Liver (tissue), 9 donors: ENCODE results near the gene FGD5. TPM values are rescaled to one million over a fixed set of nuclear protein-coding genes. Genes with fewer than 3 reads are reported as not detected.

ENCODE experiments used
- DNase-seq: peaks from one replicate; pipeline ENCODE4 v3.0.0-alpha.2; 2017; ENCODE audit warnings: low spot score
- H3K27ac ChIP-seq, 2 donors: one replicate each; pipeline ENCODE4 v1.7.0; 2013; ENCODE audit warnings: inconsistent platforms in 2 of 2, low read length in 2 of 2, control low read depth in 1 of 2, low read depth in 1 of 2, mild to moderate bottlenecking in 1 of 2
- H3K27me3 ChIP-seq, 4 donors: one replicate each; pipeline versions ENCODE4 v1.6.1 to v1.7.0; 2013; ENCODE audit warnings: low read length in 3 of 4, inconsistent platforms in 1 of 4, mild to moderate bottlenecking in 1 of 4, moderate library complexity in 1 of 4; ENCODE audit not compliant: control insufficient read depth in 4 of 4, insufficient read depth in 4 of 4
- H3K36me3 ChIP-seq, 4 donors: one replicate each; pipeline versions ENCODE4 v1.6.1 to v1.7.0; 2013; ENCODE audit warnings: low read length in 3 of 4, mild to moderate bottlenecking in 3 of 4, low read depth in 1 of 4, moderate library complexity in 1 of 4; ENCODE audit not compliant: control insufficient read depth in 4 of 4, insufficient read depth in 3 of 4
- H3K4me1 ChIP-seq, 4 donors: one replicate each; pipeline versions ENCODE4 v1.6.1 to v1.7.0; 2013; ENCODE audit warnings: low read length in 3 of 4, mild to moderate bottlenecking in 3 of 4, moderate library complexity in 1 of 4; ENCODE audit not compliant: control insufficient read depth in 4 of 4, insufficient read depth in 4 of 4
- H3K4me3 ChIP-seq, 3 donors: one replicate each; pipeline versions ENCODE4 v1.6.1 to v1.7.0; 2013; ENCODE audit warnings: low read length in 3 of 3, control low read depth in 1 of 3, low read depth in 1 of 3, mild to moderate bottlenecking in 1 of 3
- H3K9ac ChIP-seq, 2 donors: one replicate each; pipeline ENCODE4 v1.7.0; 2013; ENCODE audit warnings: low read length in 2 of 2, mild to moderate bottlenecking in 2 of 2, moderate library complexity in 2 of 2, control low read depth in 1 of 2, low read depth in 1 of 2
- H3K9me3 ChIP-seq, 4 donors: one replicate each; pipeline versions ENCODE4 v1.6.1 to v1.7.0; 2013; ENCODE audit warnings: low read length in 3 of 4; ENCODE audit not compliant: control insufficient read depth in 4 of 4
- ATF3 ChIP-seq: IDR thresholded peaks from 2 replicates; pipeline ENCODE4 v1.6.1; 2016; ENCODE audit warnings: antibody characterized with exemption
- CTCF ChIP-seq: fragments of 150-350 bp; IDR thresholded peaks from 2 replicates; pipeline ENCODE4 v1.5.1; 2017; ENCODE audit warnings: improper control_type of control experiment, low read depth, low read length; ENCODE audit not compliant: missing input control
- EGR1 ChIP-seq, 2 donors: IDR thresholded peaks; 2 replicates each; pipeline ENCODE4 v1.6.1; 2016 to 2018; ENCODE audit warnings: antibody characterized with exemption in 2 of 2, low read depth in 2 of 2
- FOXA1 ChIP-seq: IDR thresholded peaks from 2 replicates; pipeline ENCODE4 v1.6.1; 2016; ENCODE audit warnings: antibody characterized with exemption
- GABPA ChIP-seq, 2 donors: IDR thresholded peaks in 1 of 2; conservative IDR thresholded peaks in 1 of 2; 2 replicates each; pipeline ENCODE4 v1.6.1; 2016; ENCODE audit warnings: antibody characterized with exemption in 2 of 2, mild to moderate bottlenecking in 1 of 2, moderate library complexity in 1 of 2
- HNF4A ChIP-seq, 2 donors: conservative IDR thresholded peaks; 2 replicates each; pipeline ENCODE4 v1.6.1; 2016; ENCODE audit warnings: antibody characterized with exemption in 2 of 2, mild to moderate bottlenecking in 2 of 2
- JUND ChIP-seq, 2 donors: IDR thresholded peaks; 2 replicates each; pipeline ENCODE4 v1.6.1; 2016; ENCODE audit warnings: antibody characterized with exemption in 2 of 2
- RAD21 ChIP-seq, 2 donors: IDR thresholded peaks; 2 replicates each; pipeline ENCODE4 v1.6.1; 2016; ENCODE audit warnings: antibody characterized with exemption in 2 of 2, mild to moderate bottlenecking in 2 of 2
- REST ChIP-seq: IDR thresholded peaks from 2 replicates; pipeline ENCODE4 v1.6.1; 2016; ENCODE audit warnings: antibody characterized with exemption, mild to moderate bottlenecking
- RXRA ChIP-seq, 2 donors: IDR thresholded peaks; 2 replicates each; pipeline ENCODE4 v1.6.1; 2017 to 2018; ENCODE audit warnings: antibody characterized with exemption in 2 of 2, mild to moderate bottlenecking in 1 of 2
- SP1 ChIP-seq: IDR thresholded peaks from 2 replicates; pipeline ENCODE4 v1.6.1; 2018; ENCODE audit warnings: antibody characterized with exemption, mild to moderate bottlenecking
- TAF1 ChIP-seq: conservative IDR thresholded peaks from 2 replicates; pipeline ENCODE4 v1.6.1; 2016; ENCODE audit warnings: antibody characterized with exemption, mild to moderate bottlenecking
- ZBTB33 ChIP-seq: IDR thresholded peaks from 2 replicates; pipeline ENCODE4 v1.6.1; 2016; ENCODE audit warnings: antibody characterized with exemption
- WGBS: extraction: QIAGEN DNeasy Blood & Tissue Kit; methylation state at CpG from one replicate; pipeline ENCODE4 v1.1.7; 2013; 5-methylcytosine and 5-hydroxymethylcytosine counted together
- polyA plus RNA-seq, 2 donors: library from polyadenylated mRNA; stranded (reverse) in 1 of 2; unstranded in 1 of 2; fragments of 200-250 nt in 1 of 2; fragments of >200 nt in 1 of 2; fragmentation: Nextera tagmentation in 1 of 2; extraction: Ambion mirVana in 1 of 2; gene quantifications; one replicate each; pipeline versions ENCODE4 v1.2.1 to v1.2.3, GENCODE V29; 2013 to 2015
- total RNA-seq, 2 donors: library from RNA; depleted of rRNA; stranded (reverse); fragments of >200 nt; gene quantifications; one replicate each; pipeline ENCODE4 v1.2.3, GENCODE V29; 2014
- donor health status: healthy.
- donor health status: healthy.
- donor health status: healthy.
- donor health status: healthy.
- donor health status: healthy.

The FGD5 gene
- total and polyA plus RNA-seq, 4 donors: 2.0 to 6.3 (median 3.1) TPM

- no peak overlapping the region for H3K27ac ChIP-seq
- no peak for DNase-seq
Observed at GRCh38 chr3:14906355-14906971, 87.7 kb downstream of the FGD5 start.

GRCh38 chr3:14907043-14907966, 88.5 kb downstream of the FGD5 start:
- WGBS: 85% methylated on average over 18 of the region's 18 CpGs
- H3K9ac ChIP-seq: no peak overlapping the region
- DNase-seq: no peak
- H3K27me3 ChIP-seq: no peaks in the 10 kb centered on the region
- H3K4me1 ChIP-seq: peaks cover 0 to 7% (median 3%) of the 10 kb centered on the region in 4 donors
- H3K9me3 ChIP-seq: peaks cover 0 to 5% (median 0%) of the 10 kb centered on the region in 4 donors
- no peak for TF ChIP-seq REST
- H3K4me3 ChIP-seq: no peak overlapping the region
- no peak overlapping the region for H3K27ac ChIP-seq
- H3K36me3 ChIP-seq: no peaks in the 10 kb centered on the region

More at GRCh38 chr3:14906355-14906971, 87.7 kb downstream of the FGD5 start:
- H3K9me3 ChIP-seq: peaks cover 0 to 5% (median 0%) of the 10 kb centered on the region in 4 donors
- WGBS: 87% methylated on average over 11 of the region's 11 CpGs
- no peak overlapping the region for H3K4me3 ChIP-seq
- H3K36me3 ChIP-seq: no peaks in the 10 kb centered on the region
- H3K4me1 ChIP-seq: peaks cover 4 to 13% (median 10%) of the 10 kb centered on the region in 4 donors
- no peak for TF ChIP-seq TAF1
- no peak for TF ChIP-seq SP1
- no peak for TF ChIP-seq ZBTB33
- TF ChIP-seq ATF3: no peak
- no peak for TF ChIP-seq HNF4A (conservative IDR thresholded peaks at IDR 0.05)
- no peak for TF ChIP-seq JUND (IDR thresholded peaks at IDR 0.05)
- no peak for TF ChIP-seq RXRA (IDR thresholded peaks at IDR 0.05)
- no peak for TF ChIP-seq CTCF
- TF ChIP-seq GABPA (IDR thresholded peaks at IDR 0.05 in 1 of 2, conservative IDR thresholded peaks at IDR 0.05 in 1 of 2): no peak
- no peak for TF ChIP-seq RAD21 (IDR thresholded peaks at IDR 0.05)
- no peak for TF ChIP-seq FOXA1
- TF ChIP-seq EGR1 (IDR thresholded peaks at IDR 0.05; ENCODE audit: low read depth in 2 of 2): no peak
- no peak overlapping the region for H3K9ac ChIP-seq
- H3K27me3 ChIP-seq: no peaks in the 10 kb centered on the region
